ENCODE data around the gene PSMB2.

GRCh38 chr1:35599411-35599810 lies 41.9 kb downstream of the PSMB2 start:
- TF ChIP-seq, protein P1, sequence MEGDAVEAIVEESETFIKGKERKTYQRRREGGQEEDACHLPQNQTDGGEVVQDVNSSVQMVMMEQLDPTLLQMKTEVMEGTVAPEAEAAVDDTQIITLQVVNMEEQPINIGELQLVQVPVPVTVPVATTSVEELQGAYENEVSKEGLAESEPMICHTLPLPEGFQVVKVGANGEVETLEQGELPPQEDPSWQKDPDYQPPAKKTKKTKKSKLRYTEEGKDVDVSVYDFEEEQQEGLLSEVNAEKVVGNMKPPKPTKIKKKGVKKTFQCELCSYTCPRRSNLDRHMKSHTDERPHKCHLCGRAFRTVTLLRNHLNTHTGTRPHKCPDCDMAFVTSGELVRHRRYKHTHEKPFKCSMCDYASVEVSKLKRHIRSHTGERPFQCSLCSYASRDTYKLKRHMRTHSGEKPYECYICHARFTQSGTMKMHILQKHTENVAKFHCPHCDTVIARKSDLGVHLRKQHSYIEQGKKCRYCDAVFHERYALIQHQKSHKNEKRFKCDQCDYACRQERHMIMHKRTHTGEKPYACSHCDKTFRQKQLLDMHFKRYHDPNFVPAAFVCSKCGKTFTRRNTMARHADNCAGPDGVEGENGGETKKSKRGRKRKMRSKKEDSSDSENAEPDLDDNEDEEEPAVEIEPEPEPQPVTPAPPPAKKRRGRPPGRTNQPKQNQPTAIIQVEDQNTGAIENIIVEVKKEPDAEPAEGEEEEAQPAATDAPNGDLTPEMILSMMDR (IDR thresholded peaks at IDR 0.05; ENCODE audit: low read length) = no peak
- TF ChIP-seq EZH2 (IDR thresholded peaks at IDR 0.05; ENCODE audit: borderline replicate concordance, low read length) = no peak

Data from OCI-LY1 (cell line).